ENCODE data around the gene SLC35F6. TPM values are rescaled to one million over a fixed set of nuclear protein-coding genes. Genes with fewer than 3 reads are reported as not detected.

SLC35F6 gene
- total and polyA plus RNA-seq, 2 donors (not counting 1 experiment from before 2014, with no cell fraction given): 10.4 to 15.2 TPM

DNA sequence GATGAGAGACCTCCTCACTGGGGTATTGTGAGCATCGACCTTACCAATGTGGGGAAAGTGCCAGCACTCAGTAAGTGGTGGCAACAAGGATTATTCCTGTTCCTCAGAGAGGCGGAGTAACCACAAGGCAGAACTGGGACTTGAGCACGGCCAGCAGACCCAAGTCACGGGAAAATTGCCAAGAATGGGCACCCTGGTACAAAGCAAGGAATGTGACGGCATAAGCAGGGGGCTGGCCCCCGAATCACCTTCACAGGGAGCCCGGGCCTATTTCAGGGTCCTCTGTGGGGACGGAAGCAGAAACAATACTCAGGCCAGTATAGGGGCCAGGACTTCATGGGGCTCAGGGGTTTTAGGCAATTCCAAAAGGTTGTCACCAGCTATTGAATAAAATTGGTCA is 47.2 kb downstream of the SLC35F6 start:
- no peak overlapping the region for H3K4me3 ChIP-seq (ENCODE audit: control extremely low read depth in 1 of 5, extremely low read depth in 1 of 5, insufficient read depth in 1 of 5, low read depth in 2 of 5, low read length in 4 of 5)
- ATAC-seq (ENCODE audit: low read depth) (no peak), DNase-seq (no peak)
- no peak overlapping the region for H3K4me2 ChIP-seq (replicated peaks; ENCODE audit: low read depth, low read length, poor library complexity, severe bottlenecking)
- no peak for TF ChIP-seq EZH2 (IDR thresholded peaks at IDR 0.05; ENCODE audit: borderline replicate concordance, insufficient read depth, low read depth, low read length, poor library complexity, severe bottlenecking)
- TF ChIP-seq, protein P1, sequence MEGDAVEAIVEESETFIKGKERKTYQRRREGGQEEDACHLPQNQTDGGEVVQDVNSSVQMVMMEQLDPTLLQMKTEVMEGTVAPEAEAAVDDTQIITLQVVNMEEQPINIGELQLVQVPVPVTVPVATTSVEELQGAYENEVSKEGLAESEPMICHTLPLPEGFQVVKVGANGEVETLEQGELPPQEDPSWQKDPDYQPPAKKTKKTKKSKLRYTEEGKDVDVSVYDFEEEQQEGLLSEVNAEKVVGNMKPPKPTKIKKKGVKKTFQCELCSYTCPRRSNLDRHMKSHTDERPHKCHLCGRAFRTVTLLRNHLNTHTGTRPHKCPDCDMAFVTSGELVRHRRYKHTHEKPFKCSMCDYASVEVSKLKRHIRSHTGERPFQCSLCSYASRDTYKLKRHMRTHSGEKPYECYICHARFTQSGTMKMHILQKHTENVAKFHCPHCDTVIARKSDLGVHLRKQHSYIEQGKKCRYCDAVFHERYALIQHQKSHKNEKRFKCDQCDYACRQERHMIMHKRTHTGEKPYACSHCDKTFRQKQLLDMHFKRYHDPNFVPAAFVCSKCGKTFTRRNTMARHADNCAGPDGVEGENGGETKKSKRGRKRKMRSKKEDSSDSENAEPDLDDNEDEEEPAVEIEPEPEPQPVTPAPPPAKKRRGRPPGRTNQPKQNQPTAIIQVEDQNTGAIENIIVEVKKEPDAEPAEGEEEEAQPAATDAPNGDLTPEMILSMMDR (IDR thresholded peaks at IDR 0.05): no peak
- no peaks in the 10 kb centered on the region for H3K4me1 ChIP-seq (ENCODE audit: control insufficient read depth in 2 of 2, insufficient read depth in 2 of 2, low read length in 2 of 2)
- no peaks in the 10 kb centered on the region for H3K9me3 ChIP-seq (ENCODE audit: control extremely low read depth in 1 of 3, control insufficient read depth in 2 of 3, insufficient read depth in 1 of 3, low read length in 2 of 3)
- no peaks in the 10 kb centered on the region for H3K36me3 ChIP-seq (replicated peaks in 1 of 2; ENCODE audit: control extremely low read depth in 1 of 2, control insufficient read depth in 1 of 2, extremely low read depth in 1 of 2, insufficient read depth in 2 of 2, low read length in 1 of 2)
- no peak overlapping the region for H3K27ac ChIP-seq (ENCODE audit: low read length in 2 of 2)
- H3K4me1 Mint-ChIP-seq: peaks cover 2% of the 10 kb centered on the region
- no peak overlapping the region for H3K27ac Mint-ChIP-seq
- no peaks in the 10 kb centered on the region for H4K20me1 ChIP-seq (ENCODE audit: control insufficient read depth, insufficient read depth, low read length, poor library complexity, severe bottlenecking)
- no peaks in the 10 kb centered on the region for H3K79me2 ChIP-seq (ENCODE audit: control insufficient read depth, insufficient read depth, low read length)
- no peak overlapping the region for H3K4me3 Mint-ChIP-seq
- H3K27me3 ChIP-seq (replicated peaks in 1 of 4; ENCODE audit: control extremely low read depth in 1 of 4, control insufficient read depth in 3 of 4, insufficient read depth in 4 of 4, low read length in 3 of 4): peaks cover 0 to 4% (median 1%) of the 10 kb centered on the region in 4 experiments
- 95% methylated on average over 8 of the region's 8 CpGs for WGBS (ENCODE audit: insufficient coverage)
- POLR2A ChIA-PET: no interaction called here
- no peaks in the 10 kb centered on the region for H3K9me3 Mint-ChIP-seq (ENCODE audit: insufficient read depth)
- no peak overlapping the region for H2AFZ ChIP-seq (ENCODE audit: insufficient read depth, low read depth, low read length, poor library complexity, severe bottlenecking)
- CTCF ChIA-PET: interaction anchor here (0.5 kb wide), 1 partner anchor 18 kb away, joined by 3 read pairs; no protein-coding TSS in a partner anchor
- peaks cover 23% of the 10 kb centered on the region for H3K27me3 Mint-ChIP-seq
- intact Hi-C loops (cut with micrococcal nuclease): no loop called here
- no peak overlapping the region for H3K9ac ChIP-seq (ENCODE audit: low read length)

DNA sequence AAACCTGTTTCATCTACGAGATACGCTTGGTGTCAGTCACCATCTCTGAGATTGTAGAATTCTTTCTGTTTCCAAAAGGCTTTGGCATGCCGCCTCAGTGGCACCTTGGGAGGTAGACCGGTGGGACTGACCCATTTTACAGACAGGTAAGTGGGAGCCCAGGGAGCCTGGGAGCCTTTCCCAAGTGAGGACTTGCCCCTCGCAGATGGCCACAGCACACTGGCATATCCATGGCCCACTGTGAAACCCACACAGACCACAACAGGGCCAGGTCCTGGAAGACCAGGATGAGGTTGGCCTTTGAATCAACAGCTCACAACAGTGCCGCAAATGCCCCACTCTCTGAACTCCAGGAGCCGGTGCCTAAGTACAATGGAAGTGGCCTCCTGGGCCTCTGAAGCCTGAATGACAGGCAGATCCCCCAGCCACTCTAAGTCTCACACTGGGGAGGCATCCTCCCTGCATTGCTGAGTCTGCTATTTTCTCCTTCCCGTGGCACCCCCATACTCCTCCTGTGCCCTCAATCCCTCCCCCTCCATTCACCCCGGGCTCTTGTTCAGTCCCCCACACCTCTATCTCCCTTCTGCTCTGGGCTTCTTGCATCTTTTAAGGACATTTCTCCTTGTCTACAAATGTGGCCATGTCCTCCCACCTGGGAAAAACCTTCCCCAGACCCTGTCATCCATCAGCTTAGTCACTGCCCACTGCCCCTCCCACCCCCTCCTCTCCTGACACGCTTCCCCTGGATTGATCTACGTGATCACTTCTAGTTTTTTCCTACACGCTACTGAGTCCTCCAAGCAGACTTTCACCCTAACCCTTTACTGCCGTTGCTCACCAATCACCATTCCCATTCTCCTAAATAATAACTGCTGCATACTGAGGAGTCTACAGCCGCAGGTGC is 48.0 kb downstream of the SLC35F6 start:
- no peak overlapping the region for H3K4me3 Mint-ChIP-seq
- no peaks in the 10 kb centered on the region for H4K20me1 ChIP-seq (ENCODE audit: control insufficient read depth, insufficient read depth, low read length, poor library complexity, severe bottlenecking)
- peaks cover 2% of the 10 kb centered on the region for H3K4me1 Mint-ChIP-seq
- H2AFZ ChIP-seq (ENCODE audit: insufficient read depth, low read depth, low read length, poor library complexity, severe bottlenecking): no peak overlapping the region
- WGBS (ENCODE audit: insufficient coverage): 96% methylated on average over 10 of the region's 14 CpGs
- H3K36me3 ChIP-seq (replicated peaks in 1 of 2; ENCODE audit: control extremely low read depth in 1 of 2, control insufficient read depth in 1 of 2, extremely low read depth in 1 of 2, insufficient read depth in 2 of 2, low read length in 1 of 2): no peaks in the 10 kb centered on the region
- DNase-seq (no peak), ATAC-seq (ENCODE audit: low read depth) (no peak)
- ChIA-PET POLR2A (no interaction called here), CTCF (no interaction called here)
- intact Hi-C loops (cut with micrococcal nuclease): no loop called here
- no peak overlapping the region for H3K4me2 ChIP-seq (replicated peaks; ENCODE audit: low read depth, low read length, poor library complexity, severe bottlenecking)
- TF ChIP-seq, protein P1 (IDR thresholded peaks at IDR 0.05): no peak
- no peak for TF ChIP-seq EZH2 (IDR thresholded peaks at IDR 0.05; ENCODE audit: borderline replicate concordance, insufficient read depth, low read depth, low read length, poor library complexity, severe bottlenecking)
- no peak overlapping the region for H3K9ac ChIP-seq (ENCODE audit: low read length)
- H3K27ac Mint-ChIP-seq: no peak overlapping the region
- H3K4me3 ChIP-seq (ENCODE audit: control extremely low read depth in 1 of 5, extremely low read depth in 1 of 5, insufficient read depth in 1 of 5, low read depth in 2 of 5, low read length in 4 of 5): no peak overlapping the region
- H3K79me2 ChIP-seq (ENCODE audit: control insufficient read depth, insufficient read depth, low read length): no peaks in the 10 kb centered on the region
- no peaks in the 10 kb centered on the region for H3K9me3 Mint-ChIP-seq (ENCODE audit: insufficient read depth)
- no peak overlapping the region for H3K27ac ChIP-seq (ENCODE audit: low read length in 2 of 2)
- no peaks in the 10 kb centered on the region for H3K4me1 ChIP-seq (ENCODE audit: control insufficient read depth in 2 of 2, insufficient read depth in 2 of 2, low read length in 2 of 2)
- no peaks in the 10 kb centered on the region for H3K9me3 ChIP-seq (ENCODE audit: control extremely low read depth in 1 of 3, control insufficient read depth in 2 of 3, insufficient read depth in 1 of 3, low read length in 2 of 3)
- H3K27me3 Mint-ChIP-seq: peaks cover 24% of the 10 kb centered on the region
- peaks cover 0 to 9% (median 4%) of the 10 kb centered on the region in 4 experiments for H3K27me3 ChIP-seq (replicated peaks in 1 of 4; ENCODE audit: control extremely low read depth in 1 of 4, control insufficient read depth in 3 of 4, insufficient read depth in 4 of 4, low read length in 3 of 4)

All from B cell (primary cell).